ENCODE results near the gene NR4A2.

NR4A2 gene

GRCh38 chr2:156327835-156328695 lies 4.5 kb downstream of the NR4A2 start:
- in situ Hi-C loops (cut with HindIII; ENCODE audit: low pct_ligation_motif_present, low pct_unique_long_range_greater_than_20kb, low sequenced_read_pairs) = loop anchor here (25.0 kb wide), 1 partner anchor 259 kb away; no protein-coding TSS in a partner anchor
- no peak for DNase-seq

- in situ Hi-C loops (cut with HindIII; ENCODE audit: low pct_ligation_motif_present, low pct_unique_long_range_greater_than_20kb, low sequenced_read_pairs) = loop anchor here (25.0 kb wide), 1 partner anchor 261 kb away; no protein-coding TSS in a partner anchor
- no peak for DNase-seq
Measured at GRCh38 chr2:156326526-156327095, 5.9 kb downstream of the NR4A2 start.

GRCh38 chr2:156325688-156326525 lies 6.6 kb downstream of the NR4A2 start:
- in situ Hi-C loops (cut with HindIII; ENCODE audit: low pct_ligation_motif_present, low pct_unique_long_range_greater_than_20kb, low sequenced_read_pairs) = loop anchor here (25.0 kb wide), 1 partner anchor 261 kb away; no protein-coding TSS in a partner anchor
- no peak for DNase-seq

GRCh38 chr2:156323754-156324153 lies 8.8 kb downstream of the NR4A2 start:
- in situ Hi-C loops (cut with HindIII; ENCODE audit: low pct_ligation_motif_present, low pct_unique_long_range_greater_than_20kb, low sequenced_read_pairs) = no loop called here
- DNase-seq = no peak

GRCh38 chr2:156322686-156323231 lies 9.8 kb downstream of the NR4A2 start:
- no peak for DNase-seq
- in situ Hi-C loops (cut with HindIII; ENCODE audit: low pct_ligation_motif_present, low pct_unique_long_range_greater_than_20kb, low sequenced_read_pairs) = no loop called here

- in situ Hi-C loops (cut with HindIII; ENCODE audit: low pct_ligation_motif_present, low pct_unique_long_range_greater_than_20kb, low sequenced_read_pairs) = no loop called here
- no peak for DNase-seq
Measured at GRCh38 chr2:156322051-156322685, 10.4 kb downstream of the NR4A2 start.

- in situ Hi-C loops (cut with HindIII; ENCODE audit: low pct_ligation_motif_present, low pct_unique_long_range_greater_than_20kb, low sequenced_read_pairs) = no loop called here
- DNase-seq = no peak
Measured at GRCh38 chr2:156321243-156321904, 11.1 kb downstream of the NR4A2 start.

- in situ Hi-C loops (cut with HindIII; ENCODE audit: low pct_ligation_motif_present, low pct_unique_long_range_greater_than_20kb, low sequenced_read_pairs) = no loop called here
- DNase-seq = no peak
Measured at GRCh38 chr2:156320486-156321098, 11.9 kb downstream of the NR4A2 start.

- DNase-seq = no peak
- in situ Hi-C loops (cut with HindIII; ENCODE audit: low pct_ligation_motif_present, low pct_unique_long_range_greater_than_20kb, low sequenced_read_pairs) = no loop called here
Measured at GRCh38 chr2:156319811-156320485, 12.6 kb downstream of the NR4A2 start.

GRCh38 chr2:156317631-156318030 lies 14.9 kb downstream of the NR4A2 start:
- in situ Hi-C loops (cut with HindIII; ENCODE audit: low pct_ligation_motif_present, low pct_unique_long_range_greater_than_20kb, low sequenced_read_pairs) = no loop called here
- DNase-seq = no peak

GRCh38 chr2:156311976-156312375 lies 20.5 kb downstream of the NR4A2 start:
- DNase-seq = no peak
- in situ Hi-C loops (cut with HindIII; ENCODE audit: low pct_ligation_motif_present, low pct_unique_long_range_greater_than_20kb, low sequenced_read_pairs) = no loop called here

GRCh38 chr2:156310773-156311172 lies 21.7 kb downstream of the NR4A2 start:
- no peak for DNase-seq
- in situ Hi-C loops (cut with HindIII; ENCODE audit: low pct_ligation_motif_present, low pct_unique_long_range_greater_than_20kb, low sequenced_read_pairs) = no loop called here

- in situ Hi-C loops (cut with HindIII; ENCODE audit: low pct_ligation_motif_present, low pct_unique_long_range_greater_than_20kb, low sequenced_read_pairs) = no loop called here
- DNase-seq = no peak
Measured at GRCh38 chr2:156309917-156310316, 22.6 kb downstream of the NR4A2 start.

GRCh38 chr2:156309167-156309566 lies 23.4 kb downstream of the NR4A2 start:
- no peak for DNase-seq
- in situ Hi-C loops (cut with HindIII; ENCODE audit: low pct_ligation_motif_present, low pct_unique_long_range_greater_than_20kb, low sequenced_read_pairs) = no loop called here

GRCh38 chr2:156306821-156307220 lies 25.7 kb downstream of the NR4A2 start:
- DNase-seq = no peak
- in situ Hi-C loops (cut with HindIII; ENCODE audit: low pct_ligation_motif_present, low pct_unique_long_range_greater_than_20kb, low sequenced_read_pairs) = no loop called here

- in situ Hi-C loops (cut with HindIII; ENCODE audit: low pct_ligation_motif_present, low pct_unique_long_range_greater_than_20kb, low sequenced_read_pairs) = no loop called here
- DNase-seq = no peak
Measured at GRCh38 chr2:156305121-156305520, 27.4 kb downstream of the NR4A2 start.

- in situ Hi-C loops (cut with HindIII; ENCODE audit: low pct_ligation_motif_present, low pct_unique_long_range_greater_than_20kb, low sequenced_read_pairs) = no loop called here
- DNase-seq = no peak
Measured at GRCh38 chr2:156300337-156300736, 32.2 kb downstream of the NR4A2 start.

Data from ACHN (cell line).